Measurements from ENCODE around the gene DNAI4.
"Not testable (repeated sequence)": the region's sequence is repeated elsewhere in the genome, so short reads cannot be mapped to it uniquely, and the experiment has no call there.

GRCh38 chr1:66966188-66966873 lies 41.7 kb upstream of the DNAI4 start:
- TF ChIP-seq POLR2AphosphoS5 (IDR thresholded peaks at IDR 0.05; ENCODE audit: low read depth, low read length); TAF1 (IDR thresholded peaks at IDR 0.05; ENCODE audit: borderline replicate concordance, low read depth, low read length); POLR2A (IDR thresholded peaks at IDR 0.05; ENCODE audit: low read depth, low read length): not testable (repeated sequence)

All from GM12892 (cell line).